UCSD-AML1 (cell line): ENCODE data around the gene FAM186B.

Source experiments
- DNase-seq: peaks from one replicate; lab custom pipeline; 2025; ENCODE audit not compliant: unreplicated experiment; lab: John Stamatoyannopoulos, UW

FAM186B gene

DNA sequence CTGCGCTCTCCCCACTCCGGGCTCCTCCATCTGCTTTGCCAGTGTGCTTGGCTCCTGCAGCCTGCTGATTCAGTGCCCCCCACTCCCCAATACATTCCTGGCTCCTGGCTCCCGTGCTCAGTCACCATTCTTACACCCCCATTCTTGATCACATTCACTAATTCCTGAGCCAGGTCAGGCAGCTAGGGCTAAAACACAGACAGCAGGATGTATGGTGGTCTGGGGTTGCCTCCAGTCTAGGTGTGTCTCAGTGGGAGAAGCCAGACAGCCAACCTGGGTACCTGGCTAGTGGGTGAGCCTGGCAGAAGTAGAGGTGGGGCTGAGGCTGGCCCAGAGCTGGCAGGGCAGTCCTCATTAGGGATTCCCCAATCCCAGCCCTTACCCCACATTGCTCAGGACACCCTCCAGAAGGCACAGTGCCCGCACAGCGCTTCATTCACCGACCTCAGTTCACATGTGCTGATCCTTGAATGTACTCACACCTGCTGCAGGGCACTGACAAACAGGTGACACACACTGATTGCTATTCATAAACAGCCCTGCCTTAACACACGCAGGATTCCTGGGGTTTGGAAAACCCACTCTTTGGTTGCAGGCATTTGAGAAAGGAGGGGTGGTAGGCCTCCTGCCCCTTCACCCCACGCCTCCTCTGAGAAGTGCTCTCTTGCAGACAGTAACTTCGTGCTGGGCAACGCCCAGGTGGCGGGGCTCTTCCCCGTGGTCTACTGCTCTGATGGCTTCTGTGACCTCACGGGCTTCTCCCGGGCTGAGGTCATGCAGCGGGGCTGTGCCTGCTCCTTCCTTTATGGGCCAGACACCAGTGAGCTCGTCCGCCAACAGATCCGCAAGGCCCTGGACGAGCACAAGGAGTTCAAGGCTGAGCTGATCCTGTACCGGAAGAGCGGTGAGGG lies 65.0 kb downstream of the FAM186B start:
- no peak for DNase-seq

DNA sequence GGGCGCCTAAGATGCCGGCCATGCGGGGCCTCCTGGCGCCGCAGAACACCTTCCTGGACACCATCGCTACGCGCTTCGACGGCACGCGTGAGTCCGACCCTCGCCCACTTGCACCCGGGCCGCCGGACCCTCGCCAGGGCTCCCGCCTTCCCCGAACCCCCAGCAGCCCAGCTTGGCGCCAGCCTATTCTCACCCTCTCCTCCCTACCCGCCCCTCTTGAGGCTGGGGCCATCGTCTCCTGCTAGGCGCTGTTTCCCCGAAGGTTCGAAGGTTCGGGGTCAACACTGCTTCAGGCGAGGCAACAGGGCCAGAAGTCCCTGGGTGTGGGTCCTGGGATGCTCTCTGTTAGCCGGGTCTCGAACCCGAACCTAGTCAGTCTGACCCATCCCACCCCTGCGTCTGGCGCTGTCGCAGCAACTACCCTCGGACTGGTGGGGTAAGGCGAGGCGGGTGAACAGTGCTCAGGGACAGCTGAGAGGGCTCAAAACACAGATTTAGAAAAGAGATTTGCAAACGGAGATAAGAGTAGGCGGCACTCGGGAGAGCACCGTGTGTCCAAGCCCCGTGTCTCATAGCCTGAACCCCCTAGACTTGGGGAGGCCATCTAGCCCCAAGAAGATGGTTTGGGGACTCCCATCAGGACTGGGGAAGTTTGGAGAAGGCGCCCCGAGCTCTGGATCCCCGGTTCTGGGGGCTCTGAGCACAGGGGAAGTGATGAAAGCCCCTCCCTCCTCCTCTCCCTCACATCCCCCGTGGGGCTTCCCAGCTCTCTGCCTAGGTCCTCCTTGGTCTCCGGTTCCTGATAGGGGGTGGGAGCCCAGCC lies 65.8 kb downstream of the FAM186B start:
- no peak for DNase-seq

GRCh38 chr12:49538510-49539403 lies 66.7 kb downstream of the FAM186B start, which contains the start of gene KCNH3:
KCNH3 (plus strand) TSS chr12:49539030; CDS start chr12:49539417, 387 bp downstream.
- peak; percentile 63 for DNase-seq

DNA sequence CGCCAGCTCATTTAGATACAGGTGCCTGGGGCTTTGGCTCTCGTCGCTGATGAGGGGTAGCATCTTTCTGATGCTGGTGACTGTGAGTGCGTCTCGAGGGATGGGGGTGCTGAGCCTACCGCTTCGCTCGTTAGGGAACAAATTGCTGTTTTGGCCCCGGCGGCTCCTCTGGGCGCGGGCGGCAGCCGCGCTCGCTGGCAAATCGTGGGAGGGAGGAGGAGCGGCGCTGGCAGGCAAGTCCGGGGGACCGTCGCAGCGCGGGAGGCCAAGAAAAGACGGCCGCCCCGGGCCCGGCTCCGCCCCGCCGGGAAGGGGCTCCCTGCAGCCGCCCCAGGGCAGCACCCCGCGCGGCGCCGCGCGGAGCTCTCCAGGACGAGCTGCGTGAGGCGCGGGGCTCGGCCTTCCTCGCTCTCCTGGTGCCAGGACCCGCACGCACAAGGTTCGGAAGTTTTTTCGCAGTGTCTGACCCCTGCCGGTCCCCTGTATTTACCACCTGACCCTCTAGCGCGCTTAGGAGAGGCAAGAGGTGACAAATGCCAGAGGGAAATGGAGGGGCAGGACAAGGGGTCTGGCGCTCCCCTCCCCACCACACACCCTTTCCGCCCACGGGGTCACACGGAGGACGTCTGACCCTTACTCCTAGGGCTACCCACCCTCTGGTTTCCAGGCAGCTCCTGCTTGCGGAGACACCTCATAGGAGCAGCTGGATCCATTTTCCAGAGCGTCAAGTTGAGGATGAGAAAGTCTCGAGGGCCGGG lies 67.5 kb downstream of the FAM186B start:
- no peak for DNase-seq
